HG02798 (cell line): Measurements from ENCODE around the gene RFT1.
A peak's percentile ranks its signal among the peaks of the same experiment; 100 is the strongest.

Source experiments
- ATAC-seq: cut with Tn5 transposase; IDR thresholded peaks from one replicate; pipeline ENCODE4 v1.9.1; 2021; ENCODE audit warnings: mild to moderate bottlenecking; ENCODE audit not compliant: unreplicated experiment, poor library complexity

The RFT1 gene

GRCh38 chr3:53131096-53131495 lies 861 bp upstream of the RFT1 start:
- ATAC-seq = no peak

GRCh38 chr3:53129344-53129743 lies 891 bp downstream of the RFT1 start:
- ATAC-seq = no peak

GRCh38 chr3:53126601-53127000 lies 3.6 kb downstream of the RFT1 start:
- ATAC-seq = no peak

- no peak for ATAC-seq
Observed at GRCh38 chr3:53123953-53124352, 6.3 kb downstream of the RFT1 start.

- no peak for ATAC-seq
Observed at GRCh38 chr3:53123510-53123909, 6.7 kb downstream of the RFT1 start.

- ATAC-seq = no peak
Observed at GRCh38 chr3:53122933-53123305, 7.3 kb downstream of the RFT1 start.

- ATAC-seq = no peak
Observed at GRCh38 chr3:53122255-53122932, 7.8 kb downstream of the RFT1 start.

GRCh38 chr3:53120336-53120735 lies 9.9 kb downstream of the RFT1 start:
- ATAC-seq = no peak

GRCh38 chr3:53116956-53117355 lies 13.3 kb downstream of the RFT1 start:
- ATAC-seq = no peak

GRCh38 chr3:53114412-53115074 lies 15.7 kb downstream of the RFT1 start:
- no peak for ATAC-seq

- ATAC-seq = peak; percentile 79
Observed at GRCh38 chr3:53114011-53114400, 16.2 kb downstream of the RFT1 start.

- no peak for ATAC-seq
Observed at GRCh38 chr3:53113293-53114010, 16.8 kb downstream of the RFT1 start.

GRCh38 chr3:53111822-53112221 lies 18.4 kb downstream of the RFT1 start:
- no peak for ATAC-seq

GRCh38 chr3:53109891-53110771 lies 20.1 kb downstream of the RFT1 start:
- ATAC-seq = no peak

GRCh38 chr3:53109190-53109589 lies 21.0 kb downstream of the RFT1 start:
- ATAC-seq = no peak

GRCh38 chr3:53104762-53105161 lies 25.5 kb downstream of the RFT1 start:
- no peak for ATAC-seq

- no peak for ATAC-seq
Observed at GRCh38 chr3:53103397-53104296, 26.6 kb downstream of the RFT1 start.

GRCh38 chr3:53102601-53103147 lies 27.6 kb downstream of the RFT1 start:
- peak; percentile 87 for ATAC-seq

GRCh38 chr3:53101956-53102355 lies 28.3 kb downstream of the RFT1 start:
- no peak for ATAC-seq
